DMS79 treated with DMSO at 0.1 percent for 48 hours (cell line): ENCODE measurements around the gene SPCS2.
"Not testable (repeated sequence)": the region's sequence is repeated elsewhere in the genome, so short reads cannot be mapped to it uniquely, and the experiment has no call there.

Experiments used
- DNase-seq: peaks from one replicate; lab custom pipeline; 2025; lab: John Stamatoyannopoulos, UW

Gene SPCS2

DNA sequence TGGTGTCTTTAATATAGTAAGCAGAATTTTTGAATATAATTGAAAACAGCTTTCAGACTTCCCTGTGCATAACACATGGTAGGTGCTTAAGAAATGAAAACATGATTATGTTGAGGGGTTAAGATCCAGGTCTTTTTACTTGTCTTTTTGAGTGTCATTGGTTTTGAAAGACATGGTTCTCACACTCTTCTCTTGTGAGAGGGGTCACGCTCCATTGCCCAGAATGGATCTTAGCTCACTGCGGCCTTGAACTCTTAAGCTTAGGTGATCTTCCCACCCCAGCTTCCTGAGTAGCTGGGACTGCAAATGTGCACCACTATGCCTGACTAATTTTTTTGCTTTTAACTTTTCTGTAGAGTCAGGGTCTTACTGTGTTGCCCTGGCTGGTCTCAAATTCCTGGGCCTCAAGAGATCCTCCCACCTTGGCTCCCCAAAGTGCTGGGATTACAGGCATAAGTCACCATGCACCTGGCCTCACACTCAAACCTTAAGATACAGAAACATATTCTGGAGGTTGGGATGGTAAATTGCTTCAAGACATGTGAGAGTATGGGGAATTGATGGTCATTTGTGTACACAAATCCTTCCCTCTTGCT is 1.4 kb downstream of the SPCS2 start:
- DNase-seq: peak; percentile 28

DNA sequence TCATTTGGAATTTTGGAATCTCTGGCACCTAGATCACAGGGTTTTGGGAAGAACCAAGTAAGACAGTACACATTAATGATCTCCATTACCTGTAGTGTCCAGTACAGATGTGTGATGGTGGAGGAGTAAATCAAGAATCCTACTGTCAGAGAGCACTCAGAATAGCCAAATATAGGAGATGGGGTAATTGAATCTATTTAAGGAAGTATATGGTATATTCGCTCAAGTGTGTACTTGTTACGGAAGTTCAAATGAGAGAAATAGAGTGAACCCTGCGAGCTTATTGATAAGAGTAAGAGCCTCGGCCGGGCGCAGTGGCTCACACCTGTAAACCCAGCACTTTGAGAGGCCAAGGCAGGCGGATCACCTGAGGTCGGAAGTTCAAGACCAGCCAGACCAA is 2.2 kb downstream of the SPCS2 start:
- no peak for DNase-seq

- DNase-seq: no peak
These were observed 3.7 kb downstream of the SPCS2 start for GRCh38 chr11:74952752-74953151.

- DNase-seq: no peak
These were observed 4.4 kb downstream of the SPCS2 start for GRCh38 chr11:74953451-74953850.

DNA sequence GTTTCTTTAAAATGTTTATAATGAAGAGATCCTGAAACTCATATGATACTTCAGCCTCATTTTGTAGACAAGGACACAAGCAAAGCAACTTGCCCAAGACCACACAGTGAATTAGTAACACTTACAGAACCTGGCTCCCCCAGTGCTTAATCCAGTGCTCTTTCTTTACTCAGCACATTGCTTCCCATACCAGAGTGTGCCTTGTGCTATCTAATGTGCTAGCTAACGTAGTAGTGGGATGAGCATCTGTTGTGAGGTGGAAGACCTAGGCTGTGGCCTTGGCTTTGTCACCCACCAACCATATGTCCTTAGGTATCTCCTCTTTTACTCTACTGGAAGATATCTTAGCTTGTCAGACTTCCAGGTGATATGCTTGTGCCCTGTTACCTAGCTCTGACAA is 5.1 kb downstream of the SPCS2 start:
- DNase-seq: no peak

DNA sequence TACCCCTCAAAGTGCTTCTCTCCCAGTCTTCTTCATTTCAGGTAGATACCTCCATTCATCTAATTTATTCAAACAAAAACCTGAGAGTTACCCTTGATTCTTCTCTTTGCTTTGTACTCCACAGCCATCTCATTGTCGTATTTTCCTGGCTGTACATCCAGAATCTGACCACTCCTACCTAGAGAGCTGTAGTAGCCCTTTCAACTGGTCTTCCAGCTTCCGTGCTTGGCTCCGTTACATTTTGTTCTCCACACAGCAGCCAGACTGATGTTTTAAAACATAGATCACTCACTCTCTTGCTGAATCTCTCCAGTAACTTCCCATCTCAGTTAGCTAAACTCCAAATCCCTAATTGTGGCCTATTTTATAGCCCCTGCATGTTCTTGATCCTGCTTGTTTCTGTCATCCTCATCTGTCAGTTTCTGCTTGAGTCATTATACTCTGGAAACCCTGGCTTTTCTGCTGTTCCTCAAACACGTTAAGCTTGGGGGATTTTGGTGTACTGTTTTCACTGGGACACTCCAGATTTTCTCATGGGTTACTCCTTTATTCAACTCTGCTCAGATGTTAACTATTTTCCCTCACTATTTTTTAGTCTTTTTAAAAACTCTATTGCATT is 7.4 kb downstream of the SPCS2 start:
- DNase-seq: no peak

DNA sequence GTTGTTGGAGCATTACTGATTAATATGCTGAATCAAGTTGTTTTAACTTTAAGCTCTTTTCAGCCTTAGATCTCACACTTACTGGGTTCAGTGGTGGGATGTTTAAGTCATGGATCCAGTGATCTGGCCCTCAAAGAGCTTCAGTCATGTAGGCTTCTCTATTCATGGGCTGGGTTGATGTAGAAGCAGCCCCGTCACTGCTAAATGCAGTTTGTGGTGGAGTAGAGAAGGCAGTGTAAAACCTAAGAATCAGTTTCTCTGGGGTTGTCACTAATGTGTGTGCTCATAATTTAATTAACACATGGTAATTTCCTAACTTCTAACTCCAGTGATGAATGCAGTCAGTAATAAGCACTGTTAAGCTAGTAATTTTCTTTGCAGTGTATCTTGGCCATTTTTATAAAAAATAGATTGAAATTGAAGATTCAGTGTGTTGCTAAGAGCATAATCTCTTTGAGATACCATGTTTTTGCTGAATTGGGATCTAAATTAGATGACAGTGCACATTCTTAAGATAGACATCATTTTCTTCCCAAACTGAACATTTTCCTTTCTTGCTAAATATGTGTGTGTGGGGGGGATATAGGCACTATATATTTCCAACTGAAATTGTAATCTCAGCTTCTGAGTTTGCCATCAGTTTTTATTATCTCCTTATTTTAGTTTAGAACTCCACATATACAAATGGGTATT is 9.0 kb downstream of the SPCS2 start:
- DNase-seq: no peak

GRCh38 chr11:74960128-74960527 is 11.1 kb downstream of the SPCS2 start:
- DNase-seq: not testable (repeated sequence)

DNA sequence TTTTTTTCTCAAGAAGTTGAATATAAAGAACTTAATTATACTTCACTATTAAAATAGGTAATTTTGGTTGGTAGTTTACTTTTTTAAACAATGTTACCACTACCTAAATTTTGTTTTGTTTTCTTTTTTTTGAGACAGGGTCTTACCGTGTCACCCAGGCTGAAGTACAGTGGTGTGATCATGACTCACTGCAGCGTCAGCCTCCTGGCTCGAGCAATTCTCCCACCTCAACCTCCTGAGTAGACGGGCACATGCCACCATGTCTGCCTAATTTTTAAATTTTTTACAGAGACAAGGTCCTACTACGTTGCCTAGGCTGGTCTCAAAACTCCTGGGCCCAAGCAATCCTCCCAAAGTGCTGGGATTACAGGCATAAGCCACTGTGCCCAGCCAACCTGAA is 17.6 kb downstream of the SPCS2 start:
- no peak for DNase-seq

- DNase-seq: no peak
These were observed 21.9 kb downstream of the SPCS2 start for GRCh38 chr11:74970852-74971395.

DNA sequence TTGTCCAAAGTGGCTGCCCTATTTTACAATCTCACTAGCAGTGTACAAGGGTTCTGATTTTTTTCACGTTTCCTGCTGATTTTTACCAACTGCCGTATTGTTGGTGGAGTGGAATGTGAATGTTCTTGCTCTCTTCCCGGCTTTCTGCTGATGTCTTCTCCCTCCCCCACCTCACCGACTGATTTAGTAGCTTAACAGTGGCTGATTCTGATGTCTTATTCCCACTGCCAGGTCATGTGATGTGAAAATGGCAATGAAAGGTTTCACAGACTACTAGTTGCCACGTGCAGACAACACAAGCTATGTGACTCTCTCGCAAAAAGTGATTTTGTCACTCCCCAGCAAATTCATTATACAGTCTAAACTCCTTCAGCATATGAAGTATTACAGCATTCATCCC is 22.4 kb downstream of the SPCS2 start:
- no peak for DNase-seq

GRCh38 chr11:74978041-74978440 is 29.0 kb downstream of the SPCS2 start:
- no peak for DNase-seq

GRCh38 chr11:74980634-74981033 is 31.6 kb downstream of the SPCS2 start:
- no peak for DNase-seq

DNA sequence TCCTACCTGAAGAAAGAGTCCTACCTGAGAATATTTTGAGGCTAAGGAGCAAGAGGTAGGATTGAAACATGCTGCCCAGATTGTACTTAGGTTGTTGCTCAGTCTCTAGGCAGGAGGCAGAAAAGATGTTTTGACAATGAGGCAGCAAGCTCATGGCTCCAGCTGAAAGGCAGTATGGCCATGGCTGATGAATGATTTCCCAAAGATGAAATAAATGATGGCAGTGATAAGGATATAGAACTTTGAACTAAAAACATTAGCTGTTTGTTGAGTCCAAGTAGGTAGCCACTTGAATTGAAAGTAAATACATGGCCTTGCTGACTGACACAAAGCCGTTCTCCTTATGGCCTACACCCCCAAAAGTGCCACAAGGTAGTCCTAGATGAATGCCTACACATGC is 32.8 kb downstream of the SPCS2 start:
- no peak for DNase-seq

- no peak for DNase-seq
These were observed 35.0 kb downstream of the SPCS2 start for GRCh38 chr11:74984070-74984469.

GRCh38 chr11:74984730-74985129 is 35.7 kb downstream of the SPCS2 start:
- no peak for DNase-seq

DNA sequence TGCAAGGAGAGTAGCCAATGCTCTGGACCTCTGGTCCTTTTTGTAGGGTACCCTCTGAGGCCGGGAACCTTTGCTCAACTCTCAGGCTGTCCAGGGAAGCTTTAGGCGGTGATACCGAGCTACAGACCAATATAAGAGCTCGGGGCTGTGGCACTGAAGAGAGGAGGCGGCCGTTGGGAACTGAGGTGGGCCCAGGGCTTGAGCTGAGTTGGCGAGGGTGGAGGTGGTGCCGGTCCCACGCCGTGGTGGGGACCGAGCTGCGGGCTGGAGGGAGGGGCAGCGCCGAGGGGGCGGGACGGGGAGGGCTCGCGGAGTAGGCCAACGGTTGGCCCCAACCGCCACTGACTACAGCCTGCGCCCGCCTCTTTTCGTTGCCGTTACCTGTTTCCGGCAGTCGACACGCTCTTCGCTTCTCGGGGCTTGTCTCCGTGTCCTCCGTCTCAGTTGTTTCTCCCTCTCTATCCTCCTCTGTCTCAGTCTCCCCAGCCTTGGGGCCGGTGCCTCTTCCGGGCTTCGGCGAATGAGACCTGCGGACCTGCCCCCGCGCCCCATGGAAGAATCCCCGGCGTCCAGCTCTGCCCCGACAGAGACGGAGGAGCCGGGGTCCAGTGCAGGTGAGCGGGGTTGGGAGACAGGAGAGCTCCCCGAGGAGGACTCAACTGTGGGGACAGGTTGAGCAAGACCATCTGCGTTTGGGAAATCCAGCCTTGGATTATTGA is 39.6 kb downstream of the SPCS2 start, which contains the start of gene NEU3:
TSS of gene NEU3 (plus strand) at position 393 of the 719 bp plus-strand sequence. CDS start at position 521, 128 bp downstream.
- DNase-seq: peak; percentile 87

DNA sequence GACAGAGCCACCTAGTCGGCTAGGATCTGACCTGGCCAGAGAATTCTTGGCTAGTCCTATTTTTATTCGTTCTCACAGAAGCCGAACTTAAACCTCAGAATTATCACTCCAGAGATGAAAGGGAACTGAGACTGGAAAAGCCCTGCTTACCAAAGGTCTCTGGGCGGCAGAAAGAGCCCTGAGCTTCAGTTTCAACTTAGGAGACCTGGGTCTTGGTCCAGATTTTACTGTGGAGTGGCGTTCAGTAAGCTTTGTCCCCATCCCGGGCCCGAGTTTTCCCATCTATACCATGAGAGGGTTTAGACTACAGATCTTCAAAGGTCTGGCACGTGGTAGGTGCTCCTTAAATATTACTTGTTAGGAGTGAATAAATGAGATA is 40.2 kb downstream of the SPCS2 start:
- DNase-seq: peak; percentile 41

GRCh38 chr11:74990150-74990549 is 41.1 kb downstream of the SPCS2 start:
- DNase-seq: not testable (repeated sequence)

DNA sequence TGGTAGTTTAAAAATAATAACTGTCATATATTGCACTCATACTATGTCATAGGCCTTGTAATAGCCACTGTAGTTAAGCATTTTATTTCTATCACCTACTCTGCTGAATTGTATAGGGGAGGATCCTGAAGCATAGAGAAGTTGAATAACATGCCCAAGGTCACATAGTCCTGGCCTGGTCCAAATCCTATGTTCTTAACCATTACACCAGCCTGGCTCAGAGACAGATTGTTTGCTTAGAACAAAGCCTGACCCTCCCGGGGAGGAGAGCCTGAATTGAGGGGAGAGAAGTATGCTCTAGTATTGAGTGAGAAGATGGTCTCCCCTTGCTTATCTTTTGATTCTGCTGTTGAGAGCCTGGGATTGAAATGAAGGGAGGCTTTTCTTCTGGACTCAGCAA is 41.9 kb downstream of the SPCS2 start:
- no peak for DNase-seq

GRCh38 chr11:74992852-74993251 is 43.8 kb downstream of the SPCS2 start:
- no peak for DNase-seq

DNA sequence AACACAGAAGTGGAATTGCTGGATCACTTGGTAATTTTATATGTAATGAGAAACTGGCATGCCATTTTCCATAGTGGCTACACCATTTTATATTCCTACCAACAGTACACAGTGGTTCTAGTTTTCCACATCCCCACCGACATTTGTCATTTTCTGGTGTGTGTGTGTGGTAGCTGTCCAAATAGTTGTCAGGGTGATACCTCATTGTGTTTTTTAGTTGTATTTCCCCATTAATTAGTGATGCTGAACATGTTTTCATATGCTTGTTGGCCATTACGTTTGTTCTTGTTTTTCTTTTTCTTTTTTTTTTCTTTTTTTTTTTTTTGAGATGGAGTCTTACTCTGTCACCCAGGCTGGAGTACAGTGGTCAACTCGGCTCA is 51.9 kb downstream of the SPCS2 start:
- DNase-seq: no peak

GRCh38 chr11:75001686-75002085 is 52.6 kb downstream of the SPCS2 start:
- DNase-seq: no peak
